Muscle layer of colon (tissue), 2 donors: ENCODE data around the gene CEBPG.

ENCODE experiments used
- H3K27ac ChIP-seq: one replicate; pipeline ENCODE4 v1.7.0; 2013; ENCODE audit warnings: low read depth, mild to moderate bottlenecking, low read length, moderate library complexity
- H3K27me3 ChIP-seq, 2 donors: one replicate each; pipeline ENCODE4 v1.7.0; 2013; ENCODE audit warnings: low read length in 2 of 2, mild to moderate bottlenecking in 2 of 2; ENCODE audit not compliant: insufficient read depth in 2 of 2, control insufficient read depth in 1 of 2
- H3K36me3 ChIP-seq: one replicate; pipeline ENCODE4 v1.7.0; 2013; ENCODE audit warnings: mild to moderate bottlenecking, low read length; ENCODE audit not compliant: insufficient read depth
- H3K4me1 ChIP-seq: one replicate; pipeline ENCODE4 v1.7.0; 2013; ENCODE audit warnings: mild to moderate bottlenecking, low read length; ENCODE audit not compliant: insufficient read depth
- H3K4me3 ChIP-seq, 2 donors: one replicate each; pipeline ENCODE4 v1.7.0; 2013; ENCODE audit warnings: low read length in 2 of 2, low read depth in 1 of 2, mild to moderate bottlenecking in 1 of 2, moderate library complexity in 1 of 2
- H3K9ac ChIP-seq: one replicate; pipeline ENCODE4 v1.7.0; 2013; ENCODE audit warnings: low read length
- H3K9me3 ChIP-seq: one replicate; pipeline ENCODE4 v1.7.0; 2013; ENCODE audit warnings: mild to moderate bottlenecking, low read length
- donor health status: abdominal sarcoma.
- donor health status: Adenocarcinoma of cecum.

CEBPG gene

GRCh38 chr19:33399081-33399744 lies 25.7 kb downstream of the CEBPG start:
- Histone ChIP-seq H3K4me1 (peaks cover 16% of the 10 kb centered on the region), H3K9ac (no peak overlapping the region)

GRCh38 chr19:33399745-33400681 lies 26.5 kb downstream of the CEBPG start:
- Histone ChIP-seq H3K9ac (no peak overlapping the region), H3K4me3 (no peak overlapping the region), H3K27ac (no peak overlapping the region), H3K4me1 (peaks cover 16% of the 10 kb centered on the region), H3K27me3 (no peaks in the 10 kb centered on the region), H3K9me3 (no peaks in the 10 kb centered on the region), H3K36me3 (no peaks in the 10 kb centered on the region)

More at GRCh38 chr19:33399081-33399744, 25.7 kb downstream of the CEBPG start:
- H3K4me3 ChIP-seq: no peak overlapping the region
- H3K27me3 ChIP-seq: no peaks in the 10 kb centered on the region
- no peak overlapping the region for H3K27ac ChIP-seq
- H3K9me3 ChIP-seq: no peaks in the 10 kb centered on the region
- H3K36me3 ChIP-seq: no peaks in the 10 kb centered on the region

GRCh38 chr19:33400856-33401682 lies 27.6 kb downstream of the CEBPG start:
- H3K36me3 ChIP-seq: no peaks in the 10 kb centered on the region
- no peaks in the 10 kb centered on the region for H3K27me3 ChIP-seq
- no peak overlapping the region for H3K4me3 ChIP-seq
- H3K9me3 ChIP-seq: no peaks in the 10 kb centered on the region
- no peak overlapping the region for H3K9ac ChIP-seq
- peaks cover 11% of the 10 kb centered on the region for H3K4me1 ChIP-seq
- H3K27ac ChIP-seq: no peak overlapping the region

GRCh38 chr19:33401683-33402420 lies 28.3 kb downstream of the CEBPG start:
- peaks cover 11% of the 10 kb centered on the region for H3K4me1 ChIP-seq
- H3K27me3 ChIP-seq: no peaks in the 10 kb centered on the region

GRCh38 chr19:33402421-33403220 lies 29.1 kb downstream of the CEBPG start:
- H3K4me3 ChIP-seq: no peak overlapping the region
- H3K27ac ChIP-seq: no peak overlapping the region
- H3K27me3 ChIP-seq: no peaks in the 10 kb centered on the region

More at GRCh38 chr19:33401683-33402420, 28.3 kb downstream of the CEBPG start:
- Histone ChIP-seq H3K27ac (no peak overlapping the region), H3K9me3 (no peaks in the 10 kb centered on the region), H3K36me3 (no peaks in the 10 kb centered on the region), H3K9ac (no peak overlapping the region), H3K4me3 (no peak overlapping the region)

GRCh38 chr19:33403221-33403972 lies 29.9 kb downstream of the CEBPG start:
- H3K36me3 ChIP-seq: no peaks in the 10 kb centered on the region
- no peak overlapping the region for H3K4me3 ChIP-seq
- no peaks in the 10 kb centered on the region for H3K9me3 ChIP-seq
- peaks cover 11% of the 10 kb centered on the region for H3K4me1 ChIP-seq
- H3K9ac ChIP-seq: no peak overlapping the region
- H3K27me3 ChIP-seq: no peaks in the 10 kb centered on the region
- H3K27ac ChIP-seq: no peak overlapping the region

More at GRCh38 chr19:33402421-33403220, 29.1 kb downstream of the CEBPG start:
- H3K36me3 ChIP-seq: no peaks in the 10 kb centered on the region
- no peak overlapping the region for H3K9ac ChIP-seq
- peaks cover 11% of the 10 kb centered on the region for H3K4me1 ChIP-seq
- H3K9me3 ChIP-seq: no peaks in the 10 kb centered on the region

GRCh38 chr19:33403973-33404304 lies 30.4 kb downstream of the CEBPG start:
- Histone ChIP-seq H3K27ac (no peak overlapping the region), H3K4me1 (peaks cover 11% of the 10 kb centered on the region), H3K9ac (no peak overlapping the region)

GRCh38 chr19:33404506-33405253 lies 31.2 kb downstream of the CEBPG start:
- H3K36me3 ChIP-seq: no peaks in the 10 kb centered on the region
- no peak overlapping the region for H3K4me3 ChIP-seq
- no peaks in the 10 kb centered on the region for H3K9me3 ChIP-seq
- peaks cover 11% of the 10 kb centered on the region for H3K4me1 ChIP-seq
- H3K27me3 ChIP-seq: no peaks in the 10 kb centered on the region
- H3K27ac ChIP-seq: no peak overlapping the region
- H3K9ac ChIP-seq: no peak overlapping the region

More at GRCh38 chr19:33403973-33404304, 30.4 kb downstream of the CEBPG start:
- Histone ChIP-seq H3K9me3 (no peaks in the 10 kb centered on the region), H3K4me3 (no peak overlapping the region), H3K36me3 (no peaks in the 10 kb centered on the region), H3K27me3 (no peaks in the 10 kb centered on the region)

- no peak overlapping the region for H3K27ac ChIP-seq
- H3K36me3 ChIP-seq: no peaks in the 10 kb centered on the region
- H3K9me3 ChIP-seq: no peaks in the 10 kb centered on the region
- H3K4me1 ChIP-seq: peaks cover 11% of the 10 kb centered on the region
- H3K27me3 ChIP-seq: no peaks in the 10 kb centered on the region
- H3K9ac ChIP-seq: no peak overlapping the region
- no peak overlapping the region for H3K4me3 ChIP-seq
These were observed 31.7 kb downstream of the CEBPG start for GRCh38 chr19:33405254-33405552.
